OCI-LY1 (cell line): ENCODE results near the gene YDJC.

Experiments used
- CTCF ChIP-seq: fragments of 200-600 bp; sonication (generic), shearing (Covaris generic); IDR thresholded peaks from 2 replicates; pipeline ENCODE4 v1.5.1; 2017; ENCODE audit warnings: mild to moderate bottlenecking, antibody characterized with exemption, low read length, moderate library complexity, mixed read lengths
- EZH2 ChIP-seq: fragments of 200-600 bp; sonication (generic), shearing (Covaris generic); IDR thresholded peaks from 2 replicates; pipeline ENCODE4 v1.8.0; 2017; ENCODE audit warnings: borderline replicate concordance, mixed run types, mild to moderate bottlenecking, antibody characterized with exemption, low read length, moderate library complexity, mixed read lengths

- TF ChIP-seq CTCF (no peak), EZH2 (no peak)
Measured at GRCh38 chr22:21660904-21661303, 31.1 kb upstream of the YDJC start.
